ENCODE data around the gene INHBC. TPM values are rescaled to one million over a fixed set of nuclear protein-coding genes. Genes with fewer than 3 reads are reported as not detected.

INHBC gene
- polyA plus RNA-seq, 10 donors = 0.12 to 0.42 (median 0.20) TPM; not detected in 2

- DNase-seq = no peak
These were observed 33.3 kb downstream of the INHBC start for GRCh38 chr12:57467915-57468314.

GRCh38 chr12:57469296-57470164, 34.9 kb downstream of the INHBC start:
- DNase-seq = no peak

GRCh38 chr12:57470286-57470969, 35.8 kb downstream of the INHBC start:
- no peak for DNase-seq

DNA sequence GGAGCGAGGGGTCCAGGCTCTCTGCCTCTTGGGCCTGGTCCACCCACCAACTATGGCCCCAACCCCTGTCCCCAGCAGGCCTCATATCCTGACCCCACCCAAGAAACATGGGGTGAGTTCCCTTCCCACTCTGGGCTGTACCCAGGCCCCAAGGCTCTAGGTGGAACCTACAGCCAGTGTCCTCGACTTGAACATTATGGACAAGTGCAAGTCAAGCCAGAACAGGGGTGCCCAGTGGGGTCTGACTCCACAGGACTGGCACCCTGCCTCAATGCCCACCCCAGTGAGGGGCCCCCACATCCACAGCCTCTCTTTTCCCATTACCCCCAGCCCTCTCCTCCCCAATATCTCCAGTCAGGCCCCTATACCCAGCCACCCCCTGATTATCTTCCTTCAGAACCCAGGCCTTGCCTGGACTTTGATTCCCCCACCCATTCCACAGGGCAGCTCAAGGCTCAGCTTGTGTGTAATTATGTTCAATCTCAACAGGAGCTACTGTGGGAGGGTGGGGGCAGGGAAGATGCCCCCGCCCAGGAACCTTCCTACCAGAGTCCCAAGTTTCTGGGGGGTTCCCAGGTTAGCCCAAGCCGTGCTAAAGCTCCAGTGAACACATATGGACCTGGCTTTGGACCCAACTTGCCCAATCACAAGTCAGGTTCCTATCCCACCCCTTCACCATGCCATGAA, 36.5 kb downstream of the INHBC start:
- DNase-seq = no peak

GRCh38 chr12:57471661-57472060, 37.1 kb downstream of the INHBC start:
- no peak for DNase-seq

DNA sequence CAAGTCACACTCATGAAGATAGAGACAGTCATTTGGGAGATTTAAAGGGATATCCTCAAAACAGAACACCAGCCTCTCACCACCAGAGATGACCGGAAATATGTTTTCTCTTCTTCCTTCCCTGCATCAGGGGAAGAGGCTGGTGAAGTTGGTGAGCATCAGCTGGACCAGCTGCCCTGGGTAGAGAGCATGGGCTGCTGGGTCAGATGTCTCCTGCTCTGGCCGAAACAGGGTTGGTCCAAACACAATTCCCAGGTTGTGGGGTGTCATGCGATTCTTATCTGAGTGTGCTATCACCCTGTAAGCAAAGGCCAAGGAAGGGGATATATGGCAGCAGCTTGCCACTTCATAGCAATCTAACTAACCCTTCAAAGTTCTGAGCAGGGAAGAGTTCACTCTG, 37.8 kb downstream of the INHBC start:
- DNase-seq = no peak

GRCh38 chr12:57473392-57473791, 38.8 kb downstream of the INHBC start:
- no peak for DNase-seq

- DNase-seq = no peak
These were observed 39.3 kb downstream of the INHBC start for GRCh38 chr12:57473886-57474285.

GRCh38 chr12:57474430-57474829, 39.8 kb downstream of the INHBC start:
- no peak for DNase-seq

GRCh38 chr12:57474862-57475261, 40.3 kb downstream of the INHBC start:
- DNase-seq = no peak

DNA sequence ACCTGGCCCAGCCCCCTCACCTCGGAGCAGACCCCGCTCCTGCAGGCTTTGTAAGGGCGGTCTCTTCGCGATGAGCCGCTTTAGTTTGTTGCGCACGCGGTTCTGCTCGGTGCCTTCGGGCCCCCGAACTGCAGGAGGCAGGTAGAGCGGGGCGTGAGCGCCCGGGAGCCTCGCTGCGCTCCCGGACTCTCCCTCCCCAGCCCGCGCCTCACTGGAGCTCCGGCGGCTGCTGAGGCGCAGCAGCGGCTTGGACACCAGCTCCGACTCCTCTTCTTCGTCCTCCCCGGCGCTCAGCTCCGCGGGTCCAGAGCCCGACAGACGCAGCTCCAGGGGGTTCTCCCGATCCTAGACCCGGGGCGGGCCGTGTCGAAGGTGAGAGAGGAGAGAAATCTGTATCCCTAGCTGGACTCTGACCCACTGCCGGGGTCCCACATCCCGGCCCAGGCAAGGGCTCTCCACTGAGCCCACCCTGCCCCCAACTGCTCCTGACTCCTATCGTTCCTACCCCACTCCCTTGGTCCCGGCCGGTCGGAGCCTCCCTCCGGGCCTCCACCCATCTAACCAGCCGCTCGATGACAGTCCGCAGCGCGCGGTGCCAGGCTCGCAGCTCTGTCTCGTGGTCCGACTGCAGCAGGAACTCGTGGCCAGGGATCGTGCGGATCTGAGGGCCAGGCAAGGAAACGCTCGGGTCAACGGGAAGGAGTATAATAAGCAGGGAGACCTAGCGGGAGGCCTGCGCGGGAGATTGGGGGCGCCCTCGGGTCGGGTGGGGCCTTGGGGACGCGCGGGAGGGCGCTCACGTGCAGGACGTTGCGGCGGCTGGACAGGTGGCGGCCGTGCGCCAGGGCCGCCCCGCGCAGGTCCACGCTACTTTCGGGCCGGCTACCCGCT, 40.9 kb downstream of the INHBC start:
- DNase-seq = peak in 1 of 3 donors; percentile 65

GRCh38 chr12:57476162-57476992, 41.8 kb downstream of the INHBC start:
- no peak for DNase-seq

DNA sequence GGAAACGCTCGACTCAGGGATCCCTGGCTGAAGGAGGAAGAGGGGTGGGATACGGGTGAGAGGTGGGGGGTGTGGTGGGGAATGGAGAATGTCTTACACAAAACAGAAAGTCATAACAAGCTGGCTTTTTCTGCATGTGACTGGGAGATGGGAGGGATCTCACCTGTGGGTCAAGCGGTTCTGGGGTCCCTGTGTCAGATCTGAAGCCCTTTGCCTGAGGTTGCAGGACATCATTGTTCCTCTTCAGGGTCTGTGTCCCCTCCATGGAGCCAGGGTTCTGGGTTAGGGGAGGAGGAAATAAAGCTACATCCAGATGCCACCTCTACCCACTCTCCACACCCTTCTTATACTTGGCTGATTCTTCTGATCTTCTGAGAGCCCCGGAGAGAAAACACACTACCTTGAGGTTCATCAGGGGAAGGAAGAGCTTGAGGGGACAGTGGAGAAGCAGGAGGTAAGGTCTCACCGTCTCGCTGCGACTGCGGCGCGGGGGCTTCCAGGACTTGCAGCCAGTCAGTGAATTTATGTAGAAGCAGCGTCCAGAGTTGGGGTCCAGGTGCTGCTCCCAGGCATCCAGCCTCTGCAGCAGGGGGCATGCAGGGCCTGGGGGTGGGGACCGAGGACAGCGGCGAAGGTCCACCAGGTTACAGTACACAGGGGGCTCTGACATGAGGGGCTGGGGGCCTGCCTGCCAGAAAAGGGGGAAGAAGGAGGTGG, 42.6 kb downstream of the INHBC start:
- DNase-seq = no peak

GRCh38 chr12:57477710-57478681, 43.4 kb downstream of the INHBC start:
- no peak for DNase-seq

- DNase-seq = no peak
These were observed 44.4 kb downstream of the INHBC start for GRCh38 chr12:57479043-57479375.

GRCh38 chr12:57479376-57480115, 45.0 kb downstream of the INHBC start, which contains the start of gene ARHGAP9:
ARHGAP9 (minus strand) TSS chr12:57479866; CDS start chr12:57479406, 460 bp downstream.
- DNase-seq = no peak

DNA sequence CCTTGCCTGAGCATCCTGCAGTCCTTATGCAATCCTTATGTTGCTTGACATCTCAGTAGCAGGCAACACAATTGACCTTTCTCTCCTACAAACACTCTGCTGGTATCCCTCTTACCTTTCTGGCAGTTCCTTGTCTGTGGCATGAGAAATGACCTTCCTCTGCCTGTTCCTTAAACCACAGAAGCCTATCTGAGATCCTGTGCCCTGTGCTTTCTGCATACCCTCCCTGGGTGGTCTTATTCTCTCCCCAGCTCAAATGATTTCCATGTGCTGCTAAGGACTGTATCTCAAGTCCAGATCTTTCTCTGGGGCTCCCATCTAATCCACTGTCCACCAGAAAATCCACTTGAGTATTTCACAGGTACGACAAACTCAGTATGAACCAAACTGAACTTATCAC, 47.1 kb downstream of the INHBC start:
- no peak for DNase-seq

DNA sequence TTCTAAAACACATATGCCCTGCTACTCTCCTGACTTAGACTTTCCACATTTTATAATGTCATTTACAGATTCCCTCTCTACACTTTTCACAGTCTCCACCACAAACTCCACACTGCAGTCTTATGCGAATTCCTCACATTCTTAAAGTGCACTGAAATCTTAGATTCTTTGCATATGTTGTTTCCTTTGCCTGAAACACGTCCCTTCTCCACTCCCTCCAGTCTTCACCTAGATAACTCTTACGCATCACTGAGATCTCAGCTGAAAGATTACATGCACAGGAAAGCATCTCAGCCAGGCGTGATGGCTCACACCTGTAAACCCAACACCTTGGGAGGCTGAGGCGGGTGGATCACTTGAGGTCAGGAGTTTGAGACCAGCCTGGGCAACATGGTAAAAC, 48.9 kb downstream of the INHBC start:
- DNase-seq = peak in 1 of 3 donors; percentile 45
